Hepatocyte (in vitro differentiated cells): ENCODE data around the gene CSNK2A1.

ENCODE experiments used
- CTCF ChIP-seq: fragments of 200-600 bp; sonication (generic); IDR thresholded peaks from 2 replicates; pipeline ENCODE4 v1.5.1; 2016; ENCODE audit warnings: antibody characterized with exemption, mild to moderate bottlenecking; ENCODE audit not compliant: poor library complexity
- EZH2phosphoT487 ChIP-seq: fragments of 200-600 bp; sonication (generic); IDR thresholded peaks from one replicate; pipeline ENCODE4 v1.6.1; 2018; ENCODE audit warnings: antibody characterized with exemption, mild to moderate bottlenecking, low read depth, moderate library complexity; ENCODE audit not compliant: unreplicated experiment, severe bottlenecking

GRCh38 chr20:515696-516095 lies 27.9 kb downstream of the CSNK2A1 start:
- TF ChIP-seq EZH2phosphoT487 = no peak
- TF ChIP-seq CTCF = no peak
